Measurements from ENCODE around the gene PRM1.

DNA sequence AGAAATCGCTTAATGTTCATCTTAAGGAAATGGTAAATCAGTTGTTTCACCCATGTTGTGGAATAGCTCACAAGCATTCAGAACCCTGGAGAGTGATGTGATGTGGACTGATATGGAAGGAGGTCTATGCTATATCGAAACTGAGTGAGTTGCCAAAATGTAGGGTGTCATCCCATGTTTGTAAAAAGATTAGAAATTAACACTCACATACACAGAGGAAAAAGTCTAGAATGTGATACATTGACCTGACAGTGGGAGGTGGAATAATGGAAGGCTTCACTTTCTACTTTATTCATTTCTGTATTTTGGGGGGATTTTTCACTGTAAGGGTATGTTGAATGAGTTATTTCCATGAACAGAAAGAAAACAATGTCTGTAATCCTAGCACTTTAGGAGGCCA lies 4.7 kb upstream of the PRM1 start:
- TF ChIP-seq GATA1 (IDR thresholded peaks at IDR 0.05; ENCODE audit: low read depth, low read length) (no peak), POLR2A (IDR thresholded peaks at IDR 0.05; ENCODE audit: low read length) (no peak)
